ENCODE results near the gene CHST1. TPM values are rescaled to one million over a fixed set of nuclear protein-coding genes. Genes with fewer than 3 reads are reported as not detected.
A peak's percentile ranks its signal among the peaks of the same experiment; 100 is the strongest.

CHST1 gene
- total RNA-seq, 1 donor from 2014 or later = 2.5 TPM

GRCh38 chr11:45662665-45663485 lies 2.5 kb downstream of the CHST1 start:
- DNase-seq = no peak
- ATAC-seq = no peak
- intact Hi-C loops (cut with micrococcal nuclease) = no loop called here

- ATAC-seq = no peak
- DNase-seq = no peak
- intact Hi-C loops (cut with micrococcal nuclease) = no loop called here
Observed at GRCh38 chr11:45662096-45662664, 3.2 kb downstream of the CHST1 start.

DNA sequence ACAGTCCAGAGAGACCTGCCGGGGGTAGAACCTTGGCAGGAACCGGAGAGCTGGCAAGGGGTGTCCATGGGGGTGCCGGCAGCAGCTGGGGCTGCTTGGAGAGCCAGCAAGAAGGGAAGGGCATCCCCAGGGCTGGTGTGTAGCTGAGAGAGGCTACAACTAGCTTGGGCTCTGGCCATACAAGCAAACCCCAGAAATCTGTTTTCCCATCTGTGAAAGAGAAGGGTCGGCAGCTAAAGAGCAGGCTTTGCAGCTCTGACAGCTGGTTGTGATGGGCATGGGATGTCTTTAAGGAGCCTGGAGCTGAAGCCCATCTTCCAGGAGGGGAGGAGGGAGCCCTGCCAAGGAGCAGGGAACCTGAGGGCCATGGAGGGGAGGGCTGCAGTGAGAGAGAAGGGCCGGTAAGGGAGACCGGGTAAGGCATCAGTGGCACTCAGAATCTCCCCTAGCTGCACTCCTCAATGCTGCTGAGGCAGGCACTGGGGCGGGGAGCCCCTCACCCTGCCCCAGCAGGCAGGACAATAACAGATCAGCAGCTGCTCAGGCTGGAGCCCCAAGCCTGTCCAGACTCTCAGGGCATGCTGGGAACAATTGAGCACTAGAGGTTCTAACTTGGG lies 3.9 kb downstream of the CHST1 start:
- ATAC-seq (no peak), DNase-seq (no peak)
- intact Hi-C loops (cut with micrococcal nuclease) = no loop called here

GRCh38 chr11:45660729-45661438 lies 4.5 kb downstream of the CHST1 start:
- DNase-seq (no peak), ATAC-seq (no peak)
- intact Hi-C loops (cut with micrococcal nuclease) = no loop called here

- no peak for DNase-seq
- no peak for ATAC-seq
- intact Hi-C loops (cut with micrococcal nuclease) = no loop called here
Observed at GRCh38 chr11:45659818-45660160, 5.6 kb downstream of the CHST1 start.

- intact Hi-C loops (cut with micrococcal nuclease) = no loop called here
- no peak for ATAC-seq
- no peak for DNase-seq
Observed at GRCh38 chr11:45659031-45659817, 6.2 kb downstream of the CHST1 start.

DNA sequence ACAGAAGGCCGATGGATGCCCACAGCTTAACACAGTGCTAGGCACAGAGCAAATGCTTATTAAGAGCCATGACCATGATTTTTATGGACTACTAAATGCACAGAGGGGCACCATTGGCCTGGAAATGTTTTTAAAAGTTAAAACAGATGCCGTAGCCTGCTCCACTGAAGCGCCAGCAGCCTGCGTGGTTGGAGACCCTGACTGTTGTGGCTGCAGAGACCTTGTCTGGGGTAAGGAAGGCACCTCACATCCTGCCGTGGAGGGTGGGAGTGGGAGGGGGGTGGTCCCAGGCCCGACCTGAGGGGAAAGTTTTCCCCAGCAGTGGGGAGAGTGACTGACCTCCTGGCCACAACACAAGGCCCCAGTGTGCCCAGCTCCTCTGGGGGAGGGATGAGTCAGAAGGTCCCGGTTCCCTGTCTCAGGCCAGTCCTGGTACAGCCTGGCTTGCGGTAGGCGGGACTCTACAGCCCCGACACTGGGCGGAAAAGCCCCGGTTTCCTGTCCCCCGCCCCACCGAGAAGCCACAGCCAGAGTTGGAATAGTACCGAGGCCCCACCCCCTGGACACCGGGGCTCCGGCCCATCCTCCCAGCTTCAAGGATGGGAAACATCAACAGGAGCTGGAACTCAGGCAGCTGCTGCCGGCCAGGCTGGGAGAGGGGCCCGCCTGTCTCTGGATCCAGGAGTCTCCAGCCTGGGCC lies 7.0 kb downstream of the CHST1 start:
- DNase-seq (peak; percentile 83), ATAC-seq (peak; percentile 92)
- intact Hi-C loops (cut with micrococcal nuclease) = no loop called here

DNA sequence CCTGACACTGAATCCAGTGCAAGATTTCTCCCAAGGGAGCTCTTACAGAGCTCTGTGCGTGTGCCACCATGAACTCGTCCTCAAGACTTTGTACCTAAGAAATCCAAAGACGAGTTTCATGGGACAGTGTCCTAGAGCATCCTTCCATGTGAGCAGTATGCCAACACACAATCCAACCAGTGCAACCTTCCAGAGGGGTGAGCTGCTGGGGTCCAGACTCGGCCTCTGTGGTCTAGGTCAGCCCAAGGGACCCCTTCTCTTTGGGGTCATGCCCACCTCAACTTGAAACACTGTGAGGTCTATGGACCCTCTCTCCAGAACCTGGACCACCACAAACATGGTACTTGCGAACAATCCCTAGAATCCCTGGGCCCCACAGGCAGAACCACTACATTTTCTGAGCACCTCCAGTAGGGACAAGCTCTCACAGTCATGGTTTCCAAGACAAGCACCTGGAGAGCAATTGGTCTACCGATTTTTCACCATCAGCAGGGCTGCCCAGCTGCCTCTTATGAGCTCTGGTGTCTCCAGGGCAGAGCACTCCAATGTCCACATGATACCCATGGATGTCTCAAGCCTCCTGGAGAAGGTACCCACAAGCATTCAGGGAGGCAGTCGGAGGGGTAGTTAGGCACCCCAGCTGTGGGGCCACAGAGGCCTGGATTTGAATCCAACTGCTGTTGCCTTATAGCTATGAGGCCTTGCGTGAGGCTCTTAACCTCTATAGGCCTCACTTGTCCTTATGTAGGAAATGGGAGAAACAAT lies 7.7 kb downstream of the CHST1 start:
- DNase-seq (no peak), ATAC-seq (no peak)
- intact Hi-C loops (cut with micrococcal nuclease) = no loop called here

DNA sequence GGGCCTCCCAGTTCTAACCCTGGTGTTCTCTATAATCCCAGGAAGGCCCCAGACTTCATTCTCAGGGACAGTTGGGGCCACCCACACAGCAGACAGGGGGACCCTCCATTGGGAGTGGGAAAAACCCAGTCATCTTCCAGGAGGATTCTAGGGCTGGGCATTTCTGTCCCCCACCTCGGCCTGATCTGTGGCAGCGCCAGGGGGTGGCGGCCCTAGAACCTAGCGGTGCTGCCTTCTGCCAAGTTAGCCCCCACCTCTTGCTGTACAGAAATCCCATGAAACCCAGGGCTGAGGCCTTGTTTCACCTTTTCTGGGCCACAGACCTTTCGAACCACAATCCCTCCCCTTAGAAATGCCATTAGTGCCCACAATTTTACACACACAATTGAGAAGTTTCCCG lies 9.6 kb downstream of the CHST1 start:
- DNase-seq (no peak), ATAC-seq (no peak)
- intact Hi-C loops (cut with micrococcal nuclease) = no loop called here

GRCh38 chr11:45655347-45655756 lies 10.1 kb downstream of the CHST1 start:
- ATAC-seq = peak; percentile 65
- peak; percentile 85 for DNase-seq
- intact Hi-C loops (cut with micrococcal nuclease) = no loop called here

DNA sequence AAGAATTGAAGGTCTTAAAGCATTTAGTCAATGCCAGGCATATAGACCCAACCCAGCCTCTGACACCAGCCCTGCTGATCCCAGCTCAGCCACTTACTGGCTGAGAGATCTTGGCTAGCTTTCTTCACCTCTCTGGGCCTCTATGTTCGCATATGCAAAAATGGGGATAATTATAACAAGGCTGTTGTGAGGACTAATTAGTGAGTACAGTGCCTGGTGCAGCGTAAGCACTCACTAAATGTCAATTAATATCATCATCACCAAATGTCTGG lies 10.5 kb downstream of the CHST1 start:
- intact Hi-C loops (cut with micrococcal nuclease) = no loop called here
- DNase-seq (no peak), ATAC-seq (no peak)

- ATAC-seq (no peak), DNase-seq (no peak)
- intact Hi-C loops (cut with micrococcal nuclease) = no loop called here
Observed at GRCh38 chr11:45654231-45655011, 11.0 kb downstream of the CHST1 start.

DNA sequence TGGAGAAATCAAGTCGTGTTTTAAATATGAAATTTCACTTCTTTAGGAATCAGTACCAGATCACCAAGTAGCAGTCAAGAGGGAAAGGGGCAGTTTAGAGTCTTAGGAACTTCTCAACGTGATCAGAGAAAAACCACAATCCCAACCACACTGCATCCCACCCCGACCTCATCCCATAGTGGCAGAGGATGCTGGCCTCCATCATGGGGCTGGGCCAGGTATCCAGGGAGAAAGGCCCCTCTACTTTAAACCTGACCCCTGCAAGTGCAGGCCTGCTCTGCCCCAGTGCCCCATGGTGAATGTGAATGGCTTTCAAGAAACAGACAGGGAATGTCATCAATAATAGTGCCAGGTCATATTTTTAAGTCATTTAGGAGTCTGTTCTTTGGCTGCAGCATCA lies 12.1 kb downstream of the CHST1 start:
- DNase-seq (no peak), ATAC-seq (no peak)
- intact Hi-C loops (cut with micrococcal nuclease) = no loop called here

DNA sequence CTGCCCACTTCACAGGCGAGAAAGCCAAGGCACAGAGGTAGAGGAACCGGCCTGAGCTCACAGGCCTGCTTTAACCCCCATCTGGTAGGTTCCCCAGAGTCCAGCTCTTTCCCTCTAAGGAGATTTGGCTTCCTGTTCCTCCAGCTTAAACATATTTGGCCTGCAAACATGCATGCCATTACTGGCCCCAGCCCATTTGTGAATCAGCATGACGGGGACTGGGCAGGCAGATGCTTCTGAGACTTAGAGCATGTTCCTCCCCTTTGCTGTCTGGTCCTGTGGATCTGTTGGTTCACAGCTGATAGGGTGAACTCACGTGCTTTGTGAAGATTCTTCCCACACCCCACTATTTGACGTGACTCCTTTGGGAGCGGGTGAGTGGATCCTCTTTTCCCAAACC lies 12.6 kb downstream of the CHST1 start:
- DNase-seq (no peak), ATAC-seq (no peak)
- intact Hi-C loops (cut with micrococcal nuclease) = no loop called here

- no peak for ATAC-seq
- intact Hi-C loops (cut with micrococcal nuclease) = no loop called here
- no peak for DNase-seq
Observed at GRCh38 chr11:45651841-45652749, 13.3 kb downstream of the CHST1 start.

DNA sequence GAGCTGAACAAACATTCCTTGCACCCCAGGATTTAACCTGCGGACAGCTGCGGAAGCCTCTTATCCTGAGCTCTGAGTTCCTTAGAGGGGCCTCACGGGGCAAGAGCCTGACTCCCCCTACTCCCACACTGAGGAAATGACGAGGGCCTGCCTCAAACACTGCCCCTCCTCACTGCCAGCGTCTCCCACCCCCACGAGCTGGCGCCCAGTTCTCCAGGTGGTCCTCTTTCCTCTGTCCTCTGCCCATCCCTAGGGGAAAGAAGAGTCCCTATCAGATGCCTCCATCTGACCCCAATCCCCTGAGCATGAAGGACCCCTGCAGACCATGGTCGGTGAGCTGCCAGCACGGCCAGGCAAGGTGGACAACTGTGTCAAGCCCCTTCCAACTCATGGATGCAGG lies 14.3 kb downstream of the CHST1 start:
- intact Hi-C loops (cut with micrococcal nuclease) = no loop called here
- ATAC-seq (no peak), DNase-seq (no peak)
